Muscle layer of duodenum (tissue), 2 donors: Measurements from ENCODE around the gene DERL2.

Source experiments
- H3K27ac ChIP-seq: one replicate; pipeline ENCODE4 v1.7.0; 2013; ENCODE audit warnings: mild to moderate bottlenecking, low read length
- H3K27me3 ChIP-seq: one replicate; pipeline ENCODE4 v1.7.0; 2013; ENCODE audit warnings: low read depth, mild to moderate bottlenecking, control low read depth, low read length
- H3K36me3 ChIP-seq, 2 donors: one replicate each; pipeline ENCODE4 v1.7.0; 2013; ENCODE audit warnings: low read length in 2 of 2, control low read depth in 1 of 2, mild to moderate bottlenecking in 1 of 2; ENCODE audit not compliant: insufficient read depth in 2 of 2, control insufficient read depth in 1 of 2
- H3K4me1 ChIP-seq, 2 donors: one replicate each; pipeline ENCODE4 v1.7.0; 2013; ENCODE audit warnings: low read length in 2 of 2, mild to moderate bottlenecking in 2 of 2, control low read depth in 1 of 2, moderate library complexity in 1 of 2; ENCODE audit not compliant: insufficient read depth in 2 of 2, control insufficient read depth in 1 of 2
- H3K4me3 ChIP-seq, 2 donors: one replicate each; pipeline ENCODE4 v1.7.0; 2013; ENCODE audit warnings: low read length in 2 of 2, low read depth in 1 of 2, mild to moderate bottlenecking in 1 of 2
- H3K9me3 ChIP-seq, 2 donors: one replicate each; pipeline ENCODE4 v1.7.0; 2013; ENCODE audit warnings: low read length in 2 of 2, control low read depth in 1 of 2, mild to moderate bottlenecking in 1 of 2; ENCODE audit not compliant: control insufficient read depth in 1 of 2
- donor health status: healthy.

Gene DERL2

DNA sequence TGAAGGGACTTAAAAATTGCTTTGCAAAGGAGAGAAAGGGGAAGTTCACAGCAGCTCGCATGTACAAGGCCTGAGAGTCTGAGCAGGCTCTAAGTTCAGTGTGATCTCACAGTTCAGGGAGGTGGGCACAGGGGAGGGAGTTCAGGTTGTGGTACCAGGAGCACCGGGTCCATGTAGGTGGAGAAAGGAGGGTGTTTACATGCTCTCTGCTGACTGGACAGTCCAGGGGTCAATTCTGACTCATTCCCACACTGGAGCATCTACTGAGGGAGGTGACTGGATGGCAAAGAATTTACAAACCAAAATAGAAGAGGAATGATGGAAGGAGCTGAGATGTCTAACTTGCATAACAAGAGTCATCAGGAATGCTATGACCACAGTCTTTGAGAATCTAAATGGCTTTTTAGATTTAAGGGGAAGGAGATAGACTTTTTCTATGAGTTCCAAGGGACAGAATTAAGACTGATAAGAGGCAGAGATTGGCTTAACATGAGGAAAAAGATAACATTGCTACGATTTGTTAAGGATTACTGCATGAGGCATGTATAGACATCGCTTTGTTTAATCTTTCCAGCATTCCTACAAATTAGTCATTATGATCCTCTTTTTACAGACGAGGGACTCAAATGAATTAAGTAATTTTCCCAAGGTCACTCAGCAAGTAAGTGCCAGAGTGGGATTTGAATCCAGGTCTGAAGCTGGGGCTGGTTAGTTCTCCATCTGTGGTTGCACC is 30.2 kb upstream of the DERL2 start:
- Histone ChIP-seq H3K4me1 (no peaks in the 10 kb centered on the region), H3K9me3 (no peaks in the 10 kb centered on the region), H3K27me3 (no peaks in the 10 kb centered on the region), H3K4me3 (no peak overlapping the region), H3K27ac (no peak overlapping the region), H3K36me3 (peaks cover 0 to 9% of the 10 kb centered on the region in 2 donors)

DNA sequence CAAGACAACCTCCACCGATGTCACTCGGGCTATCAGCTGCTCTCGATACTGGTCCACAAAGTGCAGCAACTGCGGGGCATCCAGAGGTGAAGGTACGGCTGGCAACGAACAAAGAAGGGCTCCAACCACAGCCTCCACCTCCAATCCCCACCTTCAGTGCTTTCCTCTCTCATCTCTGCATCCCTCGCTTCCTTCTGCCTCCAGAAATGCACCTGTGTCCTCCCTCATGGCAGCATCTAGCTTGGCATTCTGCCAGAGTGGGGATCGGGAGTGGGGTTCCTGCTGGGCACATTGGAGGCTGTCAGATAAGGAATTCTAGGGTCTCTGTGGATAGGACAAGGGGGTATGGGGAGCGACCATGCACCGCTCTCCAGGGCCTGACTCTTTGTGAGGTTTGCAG is 29.0 kb upstream of the DERL2 start:
- H3K4me3 ChIP-seq: no peak overlapping the region
- H3K27ac ChIP-seq: no peak overlapping the region
- H3K36me3 ChIP-seq: peaks cover 0 to 6% of the 10 kb centered on the region in 2 donors
- no peaks in the 10 kb centered on the region for H3K4me1 ChIP-seq
- no peaks in the 10 kb centered on the region for H3K9me3 ChIP-seq
- H3K27me3 ChIP-seq: no peaks in the 10 kb centered on the region

DNA sequence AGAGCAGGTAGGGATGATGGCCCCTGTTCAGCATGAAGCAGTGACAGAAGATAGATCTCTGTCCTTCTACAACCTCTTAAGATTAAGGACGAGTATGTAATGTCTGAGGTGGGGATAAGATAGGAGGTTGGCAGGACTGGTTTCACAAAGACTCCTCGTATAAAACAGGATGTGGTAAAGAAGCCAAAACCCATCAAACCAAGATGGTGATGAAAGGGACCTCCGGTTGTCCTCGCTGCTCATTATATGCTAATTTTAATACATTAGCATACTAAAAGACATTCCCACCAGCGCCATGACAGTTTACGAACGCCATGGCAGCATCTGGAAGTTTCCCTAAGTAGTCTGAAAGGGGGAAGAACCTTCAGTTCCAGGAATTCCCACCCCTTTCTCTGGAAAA is 27.6 kb upstream of the DERL2 start:
- H3K4me1 ChIP-seq: no peaks in the 10 kb centered on the region
- H3K27ac ChIP-seq: no peak overlapping the region
- H3K27me3 ChIP-seq: no peaks in the 10 kb centered on the region
- no peaks in the 10 kb centered on the region for H3K9me3 ChIP-seq
- peaks cover 0 to 6% of the 10 kb centered on the region in 2 donors for H3K36me3 ChIP-seq
- H3K4me3 ChIP-seq: no peak overlapping the region

DNA sequence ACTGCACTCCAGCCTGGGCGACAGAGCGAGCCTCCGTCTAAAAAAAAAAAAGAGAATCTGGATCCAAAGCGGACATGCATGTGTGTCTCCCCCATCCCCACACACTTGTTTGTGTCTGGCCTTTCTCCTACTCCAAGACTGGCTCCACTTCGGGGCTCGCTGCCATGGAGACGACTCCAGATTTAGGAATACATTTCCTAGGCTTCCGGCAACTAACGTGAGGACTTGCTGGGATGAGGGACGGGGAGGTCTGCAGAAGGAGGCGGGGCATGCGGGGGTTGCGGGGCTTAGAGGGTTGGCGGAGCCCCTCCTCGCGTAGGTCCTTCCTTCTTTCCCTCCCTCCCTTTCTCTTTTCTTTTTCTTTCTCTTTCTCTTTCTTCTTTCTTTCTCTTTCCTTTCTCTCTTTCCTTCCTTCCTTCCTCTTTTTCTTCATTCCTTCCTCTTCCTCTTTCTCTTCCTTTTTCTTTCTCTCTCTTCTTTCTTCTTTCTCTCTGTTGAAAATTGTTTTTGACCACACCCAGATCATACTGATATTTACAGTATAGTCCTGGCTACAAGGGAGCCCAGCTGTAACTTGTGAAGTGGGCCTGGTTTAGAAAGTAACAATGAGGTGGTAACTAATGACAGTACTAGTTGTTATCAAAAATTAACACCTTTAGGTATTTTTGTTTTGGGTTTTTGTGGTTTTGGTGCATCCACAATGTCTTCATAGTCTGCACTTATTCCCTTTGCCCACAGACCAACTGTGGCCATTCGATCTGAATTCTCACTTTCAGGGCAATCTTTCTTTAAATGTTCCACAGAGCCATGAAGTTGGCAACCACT is 25.6 kb upstream of the DERL2 start:
- no peak overlapping the region for H3K27ac ChIP-seq
- H3K9me3 ChIP-seq: no peaks in the 10 kb centered on the region
- no peaks in the 10 kb centered on the region for H3K27me3 ChIP-seq
- peaks cover 0 to 6% of the 10 kb centered on the region in 2 donors for H3K36me3 ChIP-seq
- H3K4me3 ChIP-seq: no peak overlapping the region
- no peaks in the 10 kb centered on the region for H3K4me1 ChIP-seq

DNA sequence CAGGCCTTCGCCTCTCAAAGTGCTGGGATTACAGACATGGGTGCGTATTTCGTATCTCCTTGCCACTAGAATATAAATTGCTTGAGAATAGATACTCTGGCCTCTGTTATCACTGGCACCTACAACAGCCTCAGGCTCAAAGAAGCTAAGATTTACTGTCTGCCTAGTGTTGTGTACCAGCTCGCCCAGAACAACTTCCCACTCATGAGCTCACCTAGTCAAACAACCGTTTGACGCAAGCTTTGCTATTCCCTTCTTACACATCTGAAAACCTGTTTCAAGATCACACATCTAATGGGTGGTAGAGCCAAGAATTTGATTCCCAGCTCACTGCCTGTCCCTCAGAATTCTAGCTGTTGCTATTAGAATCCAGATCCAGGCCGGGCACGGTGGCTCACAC is 24.8 kb upstream of the DERL2 start:
- peaks cover 0 to 6% of the 10 kb centered on the region in 2 donors for H3K36me3 ChIP-seq
- H3K4me3 ChIP-seq: no peak overlapping the region
- H3K9me3 ChIP-seq: no peaks in the 10 kb centered on the region
- H3K4me1 ChIP-seq: no peaks in the 10 kb centered on the region
- no peaks in the 10 kb centered on the region for H3K27me3 ChIP-seq
- H3K27ac ChIP-seq: no peak overlapping the region

DNA sequence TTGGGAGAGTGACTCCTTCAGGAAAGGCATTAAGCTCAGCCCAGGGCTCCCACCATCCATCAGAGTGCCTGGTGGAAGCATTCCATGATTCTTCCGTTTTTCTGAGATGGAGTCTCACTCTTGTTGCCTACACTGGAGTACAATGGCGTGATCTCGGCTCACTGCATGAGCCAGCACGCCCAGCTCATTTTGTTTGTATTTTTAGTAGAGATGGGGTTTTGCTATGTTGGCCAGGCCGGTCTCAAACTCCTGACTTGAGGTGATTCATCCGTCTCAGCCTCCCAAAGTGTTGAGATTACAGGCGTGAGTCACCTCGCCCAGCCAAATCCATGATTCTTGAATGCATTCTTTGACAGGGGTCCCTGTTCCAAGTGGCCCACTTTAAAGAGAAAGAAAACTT is 23.5 kb upstream of the DERL2 start:
- Histone ChIP-seq H3K4me3 (no peak overlapping the region), H3K4me1 (no peaks in the 10 kb centered on the region), H3K36me3 (no peaks in the 10 kb centered on the region), H3K9me3 (no peaks in the 10 kb centered on the region), H3K27me3 (no peaks in the 10 kb centered on the region), H3K27ac (no peak overlapping the region)

DNA sequence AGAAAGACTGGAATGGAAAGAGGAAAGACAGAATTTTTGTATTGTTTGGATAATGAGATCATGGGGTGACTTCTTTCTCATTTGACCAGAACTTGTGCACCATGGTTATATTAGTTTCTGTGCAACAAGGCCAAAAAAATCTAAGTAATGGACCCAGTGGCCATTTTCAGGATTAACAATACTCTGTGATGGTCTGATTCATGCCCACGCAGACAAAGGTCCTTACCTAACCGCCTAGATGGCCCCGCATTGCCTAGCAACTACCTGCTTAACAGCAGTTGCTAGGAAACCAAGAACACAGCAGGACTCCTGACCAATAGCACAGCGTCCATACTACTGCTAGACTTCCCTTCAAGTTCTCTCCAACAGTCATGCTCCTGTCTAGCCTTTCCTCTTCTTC is 22.8 kb upstream of the DERL2 start:
- no peaks in the 10 kb centered on the region for H3K36me3 ChIP-seq
- H3K4me3 ChIP-seq: no peak overlapping the region
- no peaks in the 10 kb centered on the region for H3K4me1 ChIP-seq
- H3K9me3 ChIP-seq: no peaks in the 10 kb centered on the region
- no peaks in the 10 kb centered on the region for H3K27me3 ChIP-seq
- H3K27ac ChIP-seq: no peak overlapping the region

DNA sequence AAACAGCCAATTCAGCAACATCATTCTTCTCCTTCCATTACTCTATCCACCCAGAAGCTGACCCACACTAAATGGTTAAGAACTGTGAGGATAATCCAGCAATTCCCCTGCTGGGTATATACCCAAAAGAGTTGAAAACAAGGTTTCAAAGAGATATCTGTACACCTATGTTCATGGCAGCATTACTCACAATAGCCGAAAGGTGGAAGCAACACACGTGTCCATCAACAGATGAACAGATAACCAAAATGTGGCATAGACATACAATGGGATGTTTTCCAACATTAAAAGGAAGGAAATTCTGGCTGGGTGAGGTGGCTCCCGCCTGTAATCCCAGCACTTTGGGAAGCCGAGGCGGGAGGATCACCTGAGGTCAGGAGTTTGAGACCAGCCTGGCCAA is 20.3 kb upstream of the DERL2 start:
- H3K36me3 ChIP-seq: no peaks in the 10 kb centered on the region
- no peaks in the 10 kb centered on the region for H3K4me1 ChIP-seq
- no peaks in the 10 kb centered on the region for H3K27me3 ChIP-seq
- no peaks in the 10 kb centered on the region for H3K9me3 ChIP-seq
- H3K27ac ChIP-seq: no peak overlapping the region
- no peak overlapping the region for H3K4me3 ChIP-seq

DNA sequence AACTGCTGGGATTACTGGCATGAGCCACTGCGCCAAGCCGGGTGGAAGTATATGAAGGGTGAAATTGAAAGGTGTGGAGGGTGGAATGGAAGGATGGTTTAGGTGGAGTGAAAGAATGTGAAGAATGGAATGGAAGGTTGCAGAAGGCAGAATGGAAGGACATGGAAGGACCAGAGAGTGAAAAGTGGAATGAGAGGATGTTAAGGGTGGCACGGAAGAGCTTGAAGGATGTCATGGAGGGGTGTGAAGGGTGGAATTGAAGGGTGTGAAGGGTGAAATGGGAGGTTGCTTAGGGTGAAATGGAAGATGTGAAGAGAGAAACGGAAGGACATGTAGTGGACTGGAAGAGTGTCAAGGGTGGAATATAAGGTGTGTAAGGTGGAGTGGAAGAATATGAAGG is 16.6 kb upstream of the DERL2 start:
- Histone ChIP-seq H3K4me3 (no peak overlapping the region), H3K4me1 (peaks cover 0 to 11% of the 10 kb centered on the region in 2 donors), H3K27ac (no peak overlapping the region), H3K9me3 (no peaks in the 10 kb centered on the region), H3K27me3 (no peaks in the 10 kb centered on the region), H3K36me3 (no peaks in the 10 kb centered on the region)

DNA sequence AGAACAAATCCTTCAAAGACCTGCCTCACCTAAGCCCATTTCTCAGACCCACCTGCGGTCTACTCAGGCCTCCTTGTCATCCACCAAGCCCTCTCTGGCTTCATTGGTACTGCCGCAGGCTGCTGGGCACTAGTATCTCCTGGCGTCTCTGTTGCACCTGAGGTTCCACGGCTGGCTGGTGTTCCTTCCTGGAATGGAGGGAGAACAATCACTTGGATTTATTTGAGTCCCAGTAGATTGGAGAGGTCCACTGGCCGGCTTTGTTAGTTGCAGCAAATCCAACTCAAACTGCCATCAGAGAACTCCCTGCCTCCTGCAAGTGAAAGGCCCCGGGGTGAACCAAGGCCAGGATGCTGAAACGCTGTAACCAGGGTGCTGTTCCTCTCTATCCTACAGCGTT is 15.7 kb upstream of the DERL2 start:
- H3K36me3 ChIP-seq: no peaks in the 10 kb centered on the region
- no peak overlapping the region for H3K27ac ChIP-seq
- no peak overlapping the region for H3K4me3 ChIP-seq
- H3K27me3 ChIP-seq: no peaks in the 10 kb centered on the region
- peaks cover 0 to 11% of the 10 kb centered on the region in 2 donors for H3K4me1 ChIP-seq
- no peaks in the 10 kb centered on the region for H3K9me3 ChIP-seq

DNA sequence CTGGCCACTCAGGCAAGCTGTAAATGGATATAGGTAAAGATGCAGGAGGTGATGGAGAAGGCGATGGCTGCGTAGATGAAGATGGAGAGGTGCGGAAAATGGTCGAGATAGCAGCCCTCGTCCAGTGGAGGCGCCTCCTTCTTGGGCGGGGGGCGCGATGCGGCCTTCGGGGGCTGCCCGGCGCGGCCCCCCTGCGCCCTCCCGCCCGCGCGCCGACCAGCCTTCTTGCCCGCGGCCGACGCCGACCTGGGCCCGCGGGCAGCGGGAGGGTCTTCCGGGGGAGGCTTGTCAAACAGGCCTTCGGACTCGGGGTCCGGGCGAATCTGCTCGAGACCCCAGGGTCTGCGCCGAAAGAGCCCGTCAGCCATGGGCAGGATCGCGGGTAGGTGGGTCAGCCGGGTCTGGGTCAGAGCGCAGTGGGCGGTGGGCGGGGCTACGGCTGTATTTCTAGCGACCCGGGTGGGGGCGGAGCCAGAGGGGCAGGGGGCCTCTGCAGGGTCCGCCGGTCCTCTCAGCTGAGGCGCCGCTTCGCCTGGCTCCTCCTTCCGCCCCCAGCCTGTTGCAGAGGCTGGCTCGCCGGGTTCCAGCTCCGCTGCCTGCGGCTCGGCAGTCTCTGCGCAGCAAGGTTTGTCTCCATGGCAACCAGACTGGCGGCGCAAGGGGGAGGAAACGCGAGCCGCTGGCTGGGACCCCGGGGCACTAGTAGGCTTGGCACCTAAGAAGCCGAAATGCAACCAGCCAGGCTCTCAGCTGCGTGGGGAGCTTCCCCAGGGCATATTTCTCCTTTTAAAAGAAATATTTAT is 14.8 kb upstream of the DERL2 start:
- Histone ChIP-seq H3K27me3 (no peaks in the 10 kb centered on the region), H3K4me1 (peaks cover 0 to 11% of the 10 kb centered on the region in 2 donors), H3K4me3 (peak overlapping the region; percentile 59 to 69), H3K36me3 (no peaks in the 10 kb centered on the region), H3K9me3 (no peaks in the 10 kb centered on the region), H3K27ac (no peak overlapping the region)
